Testis (tissue), 2 donors: ENCODE data around the gene UNC80.

Source experiments
- POLR2A ChIP-seq: fragments of 450-650 bp; IDR thresholded peaks from one replicate; pipeline ENCODE4 v1.6.1; 2017; ENCODE audit warnings: antibody characterized with exemption, mild to moderate bottlenecking, moderate library complexity
- TF ChIP-seq, protein P1 (sequence below), 3 experiments: fragments of 450-650 bp in 2 of 3; fragments of 200-600 bp in 1 of 3; sonication (generic) in 1 of 3; IDR thresholded peaks; one replicate each; pipeline ENCODE4 v1.5.1; 2016 to 2019; ENCODE audit warnings: antibody characterized with exemption in 3 of 3, mild to moderate bottlenecking in 2 of 3, moderate library complexity in 1 of 3

- TF ChIP-seq, protein P1, sequence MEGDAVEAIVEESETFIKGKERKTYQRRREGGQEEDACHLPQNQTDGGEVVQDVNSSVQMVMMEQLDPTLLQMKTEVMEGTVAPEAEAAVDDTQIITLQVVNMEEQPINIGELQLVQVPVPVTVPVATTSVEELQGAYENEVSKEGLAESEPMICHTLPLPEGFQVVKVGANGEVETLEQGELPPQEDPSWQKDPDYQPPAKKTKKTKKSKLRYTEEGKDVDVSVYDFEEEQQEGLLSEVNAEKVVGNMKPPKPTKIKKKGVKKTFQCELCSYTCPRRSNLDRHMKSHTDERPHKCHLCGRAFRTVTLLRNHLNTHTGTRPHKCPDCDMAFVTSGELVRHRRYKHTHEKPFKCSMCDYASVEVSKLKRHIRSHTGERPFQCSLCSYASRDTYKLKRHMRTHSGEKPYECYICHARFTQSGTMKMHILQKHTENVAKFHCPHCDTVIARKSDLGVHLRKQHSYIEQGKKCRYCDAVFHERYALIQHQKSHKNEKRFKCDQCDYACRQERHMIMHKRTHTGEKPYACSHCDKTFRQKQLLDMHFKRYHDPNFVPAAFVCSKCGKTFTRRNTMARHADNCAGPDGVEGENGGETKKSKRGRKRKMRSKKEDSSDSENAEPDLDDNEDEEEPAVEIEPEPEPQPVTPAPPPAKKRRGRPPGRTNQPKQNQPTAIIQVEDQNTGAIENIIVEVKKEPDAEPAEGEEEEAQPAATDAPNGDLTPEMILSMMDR (IDR thresholded peaks at IDR 0.05) = no peak
- no peak for TF ChIP-seq POLR2A
Measured at GRCh38 chr2:209727077-209727476, 44.6 kb upstream of the UNC80 start.
